Breast epithelium (tissue), 3 donors: ENCODE measurements around the gene LRRC52.

Experiments used
- POLR2A ChIP-seq: fragments of 450-650 bp; IDR thresholded peaks from one replicate; pipeline ENCODE4 v1.6.1; 2016; ENCODE audit warnings: antibody characterized with exemption, mild to moderate bottlenecking, moderate library complexity
- TF ChIP-seq, protein P1 (sequence below), 3 donors: fragments of 450-650 bp; IDR thresholded peaks; one replicate each; pipeline ENCODE4 v1.5.1; 2016 to 2017; ENCODE audit warnings: antibody characterized with exemption in 3 of 3, mild to moderate bottlenecking in 3 of 3, moderate library complexity in 3 of 3

GRCh38 chr1:165537356-165538109, 6.3 kb upstream of the LRRC52 start:
- TF ChIP-seq, protein P1, sequence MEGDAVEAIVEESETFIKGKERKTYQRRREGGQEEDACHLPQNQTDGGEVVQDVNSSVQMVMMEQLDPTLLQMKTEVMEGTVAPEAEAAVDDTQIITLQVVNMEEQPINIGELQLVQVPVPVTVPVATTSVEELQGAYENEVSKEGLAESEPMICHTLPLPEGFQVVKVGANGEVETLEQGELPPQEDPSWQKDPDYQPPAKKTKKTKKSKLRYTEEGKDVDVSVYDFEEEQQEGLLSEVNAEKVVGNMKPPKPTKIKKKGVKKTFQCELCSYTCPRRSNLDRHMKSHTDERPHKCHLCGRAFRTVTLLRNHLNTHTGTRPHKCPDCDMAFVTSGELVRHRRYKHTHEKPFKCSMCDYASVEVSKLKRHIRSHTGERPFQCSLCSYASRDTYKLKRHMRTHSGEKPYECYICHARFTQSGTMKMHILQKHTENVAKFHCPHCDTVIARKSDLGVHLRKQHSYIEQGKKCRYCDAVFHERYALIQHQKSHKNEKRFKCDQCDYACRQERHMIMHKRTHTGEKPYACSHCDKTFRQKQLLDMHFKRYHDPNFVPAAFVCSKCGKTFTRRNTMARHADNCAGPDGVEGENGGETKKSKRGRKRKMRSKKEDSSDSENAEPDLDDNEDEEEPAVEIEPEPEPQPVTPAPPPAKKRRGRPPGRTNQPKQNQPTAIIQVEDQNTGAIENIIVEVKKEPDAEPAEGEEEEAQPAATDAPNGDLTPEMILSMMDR (IDR thresholded peaks at IDR 0.05) = no peak
- TF ChIP-seq POLR2A = no peak
